SK-N-MC (cell line): ENCODE results near the gene G0S2.

Source experiments
- EZH2 ChIP-seq: fragments of 200-600 bp; sonication (generic); IDR thresholded peaks from one replicate; pipeline ENCODE4 v1.6.1; 2017; ENCODE audit warnings: antibody characterized with exemption
- POLR2AphosphoS5 ChIP-seq: IDR thresholded peaks from 2 replicates; pipeline ENCODE4 v1.6.1; 2012; ENCODE audit warnings: mild to moderate bottlenecking, low read depth, low read length, borderline replicate concordance

DNA sequence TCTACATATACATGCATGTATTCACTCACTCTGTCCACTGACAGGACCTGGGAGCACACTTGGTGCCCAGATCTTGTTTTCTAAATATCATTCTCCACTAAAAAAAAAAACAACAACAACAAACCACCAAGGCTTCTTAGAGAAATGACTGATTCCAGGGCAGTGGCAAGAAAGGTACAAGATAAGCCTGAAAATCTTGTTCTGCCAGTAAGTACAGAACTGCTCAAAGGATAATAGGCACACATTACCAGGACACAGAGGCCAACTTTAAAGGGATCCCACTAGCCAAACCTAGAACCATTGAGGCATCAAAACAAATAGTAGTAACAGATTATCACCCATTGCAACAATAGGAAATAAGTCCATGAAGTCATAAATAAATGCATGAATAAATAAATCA lies 40.1 kb downstream of the G0S2 start:
- TF ChIP-seq POLR2AphosphoS5 (no peak), EZH2 (no peak)
